H9 (cell line): ENCODE results near the gene PTH2R. TPM values are rescaled to one million over a fixed set of nuclear protein-coding genes. Genes with fewer than 3 reads are reported as not detected.
A peak's percentile ranks its signal among the peaks of the same experiment; 100 is the strongest.

Experiments used
- DNase-seq: peaks from one replicate; pipeline ENCODE4 v3.0.0-alpha.2; 2017
- H2AFZ ChIP-seq: one replicate; pipeline ENCODE4 v1.6.1; 2013; ENCODE audit warnings: mild to moderate bottlenecking, low read length, control low read depth, moderate library complexity
- H2AK5ac ChIP-seq: 2 replicates; pipeline ENCODE4 v1.6.1; 2013; ENCODE audit warnings: low read length, control low read depth, mixed read lengths; ENCODE audit not compliant: insufficient read length
- H2BK120ac ChIP-seq: one replicate; pipeline ENCODE4 v1.6.1; 2013; ENCODE audit warnings: low read depth, mild to moderate bottlenecking, low read length, control low read depth, inconsistent platforms; ENCODE audit not compliant: poor library complexity, severe bottlenecking
- H2BK12ac ChIP-seq: 2 replicates; pipeline ENCODE4 v1.6.1; 2013; ENCODE audit warnings: low read length, control low read depth, mixed read lengths, low read depth; ENCODE audit not compliant: insufficient read length
- H2BK15ac ChIP-seq: 2 replicates; pipeline ENCODE4 v1.6.1; 2013; ENCODE audit warnings: low read depth, low read length, control low read depth
- H2BK20ac ChIP-seq: one replicate; pipeline ENCODE4 v1.6.1; 2013; ENCODE audit warnings: low read depth, mild to moderate bottlenecking, low read length, control low read depth, inconsistent platforms; ENCODE audit not compliant: poor library complexity, severe bottlenecking
- H2BK5ac ChIP-seq: 2 replicates; pipeline ENCODE4 v1.6.1; 2013; ENCODE audit warnings: low read length, control low read depth, mixed read lengths; ENCODE audit not compliant: insufficient read length
- H3K14ac ChIP-seq: 2 replicates; pipeline ENCODE4 v1.6.1; 2013; ENCODE audit warnings: low read length, control low read depth; ENCODE audit not compliant: insufficient read depth
- H3K18ac ChIP-seq: 2 replicates; pipeline ENCODE4 v1.6.1; 2013; ENCODE audit warnings: low read depth, mild to moderate bottlenecking, mixed read lengths, low read length, control low read depth; ENCODE audit not compliant: insufficient read length
- H3K23ac ChIP-seq: 2 replicates; pipeline ENCODE4 v1.6.1; 2013; ENCODE audit warnings: low read length, control low read depth, mixed read lengths, low read depth; ENCODE audit not compliant: insufficient read length
- H3K23me2 ChIP-seq: 2 replicates; pipeline ENCODE4 v1.6.1; 2013; ENCODE audit warnings: low read depth, mild to moderate bottlenecking, mixed read lengths, low read length, control low read depth; ENCODE audit not compliant: insufficient read length, poor library complexity, severe bottlenecking
- H3K27ac ChIP-seq: 2 replicates; pipeline ENCODE4 v1.5.1; 2013; ENCODE audit warnings: low read length, control low read depth, mixed read lengths, low read depth; ENCODE audit not compliant: insufficient read length
- H3K27me3 ChIP-seq: 2 replicates; pipeline ENCODE4 v1.6.1; 2013; ENCODE audit warnings: low read length, control low read depth, inconsistent platforms; ENCODE audit not compliant: insufficient read depth
- H3K4ac ChIP-seq: 2 replicates; pipeline ENCODE4 v1.6.1; 2013; ENCODE audit warnings: low read depth, mild to moderate bottlenecking, control low read depth, inconsistent platforms, low read length, moderate library complexity
- H3K4me1 ChIP-seq: 2 replicates; pipeline ENCODE4 v1.6.1; 2013; ENCODE audit warnings: low read length, control low read depth, inconsistent platforms; ENCODE audit not compliant: insufficient read depth
- H3K4me2 ChIP-seq: 2 replicates; pipeline ENCODE4 v1.6.1; 2013; ENCODE audit warnings: low read length, control low read depth, mixed read lengths; ENCODE audit not compliant: insufficient read length, insufficient read depth
- H3K56ac ChIP-seq: 2 replicates; pipeline ENCODE4 v1.6.1; 2013; ENCODE audit warnings: low read depth, mild to moderate bottlenecking, mixed read lengths, low read length, control low read depth; ENCODE audit not compliant: insufficient read length
- H3K79me1 ChIP-seq: 2 replicates; pipeline ENCODE4 v1.6.1; 2013; ENCODE audit warnings: low read depth, mild to moderate bottlenecking, moderate library complexity, low read length, control low read depth, inconsistent platforms; ENCODE audit not compliant: insufficient read depth, poor library complexity, severe bottlenecking
- H3K79me2 ChIP-seq: 2 replicates; pipeline ENCODE4 v1.6.1; 2013; ENCODE audit warnings: low read length, control low read depth, inconsistent platforms; ENCODE audit not compliant: insufficient read depth
- H3K9ac ChIP-seq: 2 replicates; pipeline ENCODE4 v1.6.1; 2013; ENCODE audit warnings: low read length, control low read depth, mixed read lengths; ENCODE audit not compliant: insufficient read length; ENCODE audit errors: extremely low read depth
- H3K9me3 ChIP-seq: one replicate; pipeline ENCODE4 v1.6.1; 2013; ENCODE audit warnings: low read depth, low read length, inconsistent platforms; ENCODE audit not compliant: control insufficient read depth
- H3T11ph ChIP-seq: one replicate; pipeline ENCODE4 v1.6.1; 2013; ENCODE audit warnings: mild to moderate bottlenecking, low read length, control low read depth, inconsistent platforms
- H4K20me1 ChIP-seq: one replicate; pipeline ENCODE4 v1.6.1; 2013; ENCODE audit not compliant: control insufficient read depth, insufficient read length, insufficient read depth
- H4K5ac ChIP-seq: 2 replicates; pipeline ENCODE4 v1.6.1; 2013; ENCODE audit warnings: low read depth, mild to moderate bottlenecking, mixed read lengths, low read length, control low read depth; ENCODE audit not compliant: insufficient read length
- H4K8ac ChIP-seq: replicated peaks from 2 replicates; pipeline ENCODE4 v1.6.1; 2013; ENCODE audit warnings: low read length, control low read depth, mixed read lengths, low read depth; ENCODE audit not compliant: insufficient read length
- H4K91ac ChIP-seq: 2 replicates; pipeline ENCODE4 v1.6.1; 2013; ENCODE audit warnings: low read depth, mild to moderate bottlenecking, moderate library complexity, mixed read lengths, low read length, control low read depth; ENCODE audit not compliant: insufficient read length
- H3K27ac Mint-ChIP-seq, 3 experiments: 2 replicates in 2 of 3; 3 replicates in 1 of 3; pipeline ENCODE4 v1.8.0; 2020 to 2021; ENCODE audit warnings: mixed read lengths in 3 of 3, mild to moderate bottlenecking in 1 of 3, moderate library complexity in 1 of 3
- H3K27me3 Mint-ChIP-seq: 2 replicates; pipeline ENCODE4 v1.8.0; 2021; ENCODE audit warnings: low read depth, mild to moderate bottlenecking, moderate library complexity, mixed read lengths
- H3K36me3 Mint-ChIP-seq, 3 experiments: 2 replicates in 2 of 3; 3 replicates in 1 of 3; pipeline ENCODE4 v1.8.0; 2020 to 2021; ENCODE audit warnings: low read depth in 3 of 3, mixed read lengths in 3 of 3; ENCODE audit not compliant: insufficient read depth in 1 of 3
- H3K4me1 Mint-ChIP-seq, 2 experiments: 2 replicates each; pipeline ENCODE4 v1.8.0; 2020; ENCODE audit warnings: mixed read lengths in 2 of 2
- H3K4me3 Mint-ChIP-seq, 2 experiments: 2 replicates in 1 of 2; 3 replicates in 1 of 2; pipeline ENCODE4 v1.8.0; 2020 to 2021; ENCODE audit warnings: mild to moderate bottlenecking in 2 of 2, mixed read lengths in 2 of 2, moderate library complexity in 1 of 2
- H3K9me3 Mint-ChIP-seq, 2 experiments: 2 replicates in 1 of 2; 3 replicates in 1 of 2; pipeline ENCODE4 v1.8.0; 2020; ENCODE audit warnings: mild to moderate bottlenecking in 2 of 2, mixed read lengths in 2 of 2, moderate library complexity in 1 of 2
- WGBS: extraction: QIAGEN DNeasy Blood & Tissue Kit; methylation state at CpG from one replicate; pipeline ENCODE4 v1.1.7; 2013; ENCODE audit warnings: missing lambda C conversion rate, low lambda C conversion rate, mixed read lengths; ENCODE audit not compliant: insufficient read length; ENCODE audit errors: extremely low coverage; 5-methylcytosine and 5-hydroxymethylcytosine counted together
- total RNA-seq: library from RNA; stranded (reverse); gene quantifications from 2 replicates; pipeline ENCODE4 v1.2.1, GENCODE V29; 2021
- TF ChIP-seq, protein P1 (sequence below): fragments of 200-600 bp; sonication (generic); conservative IDR thresholded peaks from 3 replicates; pipeline ENCODE4 v1.8.0; 2021; ENCODE audit warnings: antibody characterized with exemption, mild to moderate bottlenecking

PTH2R gene
- total RNA-seq, 1 experiment from 2014 or later: 0.20 TPM

DNA sequence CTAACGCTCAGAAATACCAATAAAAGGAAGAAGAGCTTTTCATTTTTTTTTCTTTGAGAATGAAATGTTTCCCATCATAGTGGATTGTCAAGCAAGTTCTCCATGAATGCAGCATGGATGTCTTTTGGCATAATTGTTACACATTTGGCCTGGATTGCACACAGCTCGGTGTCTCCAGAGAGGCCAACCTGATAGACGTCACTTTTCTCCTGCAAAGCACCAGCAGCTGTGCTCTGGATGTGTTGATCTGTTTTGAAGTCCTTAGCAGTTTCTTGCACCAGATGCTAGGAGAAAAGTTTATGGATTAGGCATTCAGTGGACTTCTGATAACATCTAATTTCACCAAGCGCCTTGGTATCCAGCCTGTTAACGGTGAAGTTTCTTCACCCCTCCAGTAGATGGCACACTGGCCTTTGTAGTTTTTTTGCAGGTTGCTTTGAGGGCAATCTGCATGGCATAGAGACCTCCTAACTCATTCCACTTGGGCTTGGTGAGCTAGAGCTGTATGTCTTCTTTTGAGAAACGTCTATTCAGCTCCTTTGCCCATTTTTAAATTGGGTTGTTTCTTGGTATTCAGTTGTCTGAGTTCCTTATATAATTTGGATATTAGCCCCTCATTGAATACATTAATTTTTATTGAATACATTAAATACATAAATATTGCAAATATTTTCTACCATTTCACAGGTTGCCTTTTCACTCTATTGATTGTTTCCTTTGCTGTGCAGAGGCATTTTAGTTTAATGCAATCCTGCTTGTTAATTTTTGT, 59.7 kb downstream of the PTH2R start:
- TF ChIP-seq, protein P1, sequence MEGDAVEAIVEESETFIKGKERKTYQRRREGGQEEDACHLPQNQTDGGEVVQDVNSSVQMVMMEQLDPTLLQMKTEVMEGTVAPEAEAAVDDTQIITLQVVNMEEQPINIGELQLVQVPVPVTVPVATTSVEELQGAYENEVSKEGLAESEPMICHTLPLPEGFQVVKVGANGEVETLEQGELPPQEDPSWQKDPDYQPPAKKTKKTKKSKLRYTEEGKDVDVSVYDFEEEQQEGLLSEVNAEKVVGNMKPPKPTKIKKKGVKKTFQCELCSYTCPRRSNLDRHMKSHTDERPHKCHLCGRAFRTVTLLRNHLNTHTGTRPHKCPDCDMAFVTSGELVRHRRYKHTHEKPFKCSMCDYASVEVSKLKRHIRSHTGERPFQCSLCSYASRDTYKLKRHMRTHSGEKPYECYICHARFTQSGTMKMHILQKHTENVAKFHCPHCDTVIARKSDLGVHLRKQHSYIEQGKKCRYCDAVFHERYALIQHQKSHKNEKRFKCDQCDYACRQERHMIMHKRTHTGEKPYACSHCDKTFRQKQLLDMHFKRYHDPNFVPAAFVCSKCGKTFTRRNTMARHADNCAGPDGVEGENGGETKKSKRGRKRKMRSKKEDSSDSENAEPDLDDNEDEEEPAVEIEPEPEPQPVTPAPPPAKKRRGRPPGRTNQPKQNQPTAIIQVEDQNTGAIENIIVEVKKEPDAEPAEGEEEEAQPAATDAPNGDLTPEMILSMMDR: peak; percentile 87

More for the DNA sequence above, 59.7 kb downstream of the PTH2R start:
- H3T11ph ChIP-seq: no peak overlapping the region
- H2BK15ac ChIP-seq: no peak overlapping the region
- H3K4me1 ChIP-seq: no peaks in the 10 kb centered on the region
- no peak overlapping the region for H3K14ac ChIP-seq
- H3K4me1 Mint-ChIP-seq: peaks cover 4% of the 10 kb centered on the region in 2 experiments; a peak in 3 of 4 replicates
- no peak overlapping the region for H3K27ac Mint-ChIP-seq
- H3K4ac ChIP-seq: no peak overlapping the region
- H2BK20ac ChIP-seq: no peak overlapping the region
- H4K5ac ChIP-seq: no peak overlapping the region
- no peak overlapping the region for H3K23ac ChIP-seq
- no peak overlapping the region for H3K9ac ChIP-seq
- H3K9me3 ChIP-seq: no peaks in the 10 kb centered on the region
- no peaks in the 10 kb centered on the region for H3K79me2 ChIP-seq
- H3K79me1 ChIP-seq: no peaks in the 10 kb centered on the region
- H3K23me2 ChIP-seq: no peaks in the 10 kb centered on the region
- no peak overlapping the region for H2BK120ac ChIP-seq
- H4K20me1 ChIP-seq: no peaks in the 10 kb centered on the region
- no peak overlapping the region for H3K4me2 ChIP-seq
- no peak overlapping the region for H3K4me3 Mint-ChIP-seq
- DNase-seq: peak; percentile 64
- no peak overlapping the region for H4K91ac ChIP-seq
- H4K8ac ChIP-seq: no peak overlapping the region
- H2AK5ac ChIP-seq: no peak overlapping the region
- H3K36me3 Mint-ChIP-seq: peaks cover 6 to 19% (median 10%) of the 10 kb centered on the region in 3 experiments; a peak in 6 of 7 replicates
- no peak overlapping the region for H2BK5ac ChIP-seq
- H3K27ac ChIP-seq: no peak overlapping the region
- peaks cover 3% of the 10 kb centered on the region; the same call in 1 of the 2 replicates for H3K27me3 ChIP-seq
- H3K56ac ChIP-seq: no peak overlapping the region
- H3K9me3 Mint-ChIP-seq: peaks cover 16 to 17% of the 10 kb centered on the region in 2 experiments
- WGBS: no CpG with 5 or more reads among the region's 6 CpGs
- H2AFZ ChIP-seq: no peak overlapping the region
- H3K18ac ChIP-seq: no peak overlapping the region
- H3K27me3 Mint-ChIP-seq: peaks cover 42% of the 10 kb centered on the region
- no peak overlapping the region for H2BK12ac ChIP-seq
